ENCODE results near the gene PFN1.
A peak's percentile ranks its signal among the peaks of the same experiment; 100 is the strongest.
"Not testable (repeated sequence)": the region's sequence is repeated elsewhere in the genome, so short reads cannot be mapped to it uniquely, and the experiment has no call there.

PFN1 gene

GRCh38 chr17:4921320-4921719 is 27.0 kb downstream of the PFN1 start:
- TF ChIP-seq, protein P1, sequence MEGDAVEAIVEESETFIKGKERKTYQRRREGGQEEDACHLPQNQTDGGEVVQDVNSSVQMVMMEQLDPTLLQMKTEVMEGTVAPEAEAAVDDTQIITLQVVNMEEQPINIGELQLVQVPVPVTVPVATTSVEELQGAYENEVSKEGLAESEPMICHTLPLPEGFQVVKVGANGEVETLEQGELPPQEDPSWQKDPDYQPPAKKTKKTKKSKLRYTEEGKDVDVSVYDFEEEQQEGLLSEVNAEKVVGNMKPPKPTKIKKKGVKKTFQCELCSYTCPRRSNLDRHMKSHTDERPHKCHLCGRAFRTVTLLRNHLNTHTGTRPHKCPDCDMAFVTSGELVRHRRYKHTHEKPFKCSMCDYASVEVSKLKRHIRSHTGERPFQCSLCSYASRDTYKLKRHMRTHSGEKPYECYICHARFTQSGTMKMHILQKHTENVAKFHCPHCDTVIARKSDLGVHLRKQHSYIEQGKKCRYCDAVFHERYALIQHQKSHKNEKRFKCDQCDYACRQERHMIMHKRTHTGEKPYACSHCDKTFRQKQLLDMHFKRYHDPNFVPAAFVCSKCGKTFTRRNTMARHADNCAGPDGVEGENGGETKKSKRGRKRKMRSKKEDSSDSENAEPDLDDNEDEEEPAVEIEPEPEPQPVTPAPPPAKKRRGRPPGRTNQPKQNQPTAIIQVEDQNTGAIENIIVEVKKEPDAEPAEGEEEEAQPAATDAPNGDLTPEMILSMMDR (IDR thresholded peaks at IDR 0.05; ENCODE audit: borderline replicate concordance, insufficient read depth, low read depth, low read length): no peak
- H3K4me3 ChIP-seq (ENCODE audit: low read depth, low read length): no peak overlapping the region

DNA sequence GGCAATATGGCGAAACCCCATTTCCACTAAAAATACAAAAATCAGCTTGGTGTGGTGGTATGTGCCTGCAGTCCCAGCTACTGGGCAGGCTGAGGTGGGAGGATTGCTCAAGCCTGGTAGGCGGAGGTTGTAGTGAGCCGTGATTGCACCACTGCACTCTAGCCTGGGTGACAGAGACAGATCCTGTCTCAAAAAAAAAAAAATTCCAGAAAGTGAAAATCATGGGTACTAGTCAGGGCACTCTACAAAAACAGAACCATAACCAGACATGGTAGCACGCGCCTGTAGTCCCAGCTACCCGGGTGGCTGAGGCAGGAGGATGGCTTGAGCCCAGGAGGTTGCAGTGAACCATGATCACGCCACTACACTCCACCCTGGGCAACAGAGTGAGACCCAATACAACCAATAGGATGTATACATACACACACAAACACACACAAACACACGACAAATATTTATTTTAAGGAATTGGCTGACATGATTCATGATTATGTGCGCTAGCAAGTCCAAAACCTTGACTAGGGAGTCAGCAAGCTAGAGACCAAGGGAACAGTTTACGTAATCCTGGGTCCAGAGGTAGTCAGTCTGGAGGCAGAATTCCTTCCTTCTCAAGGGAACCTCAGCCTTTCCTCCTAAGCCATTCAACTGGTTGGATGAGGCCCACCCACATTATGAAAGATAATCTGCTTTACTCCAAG is 27.8 kb downstream of the PFN1 start:
- no peak overlapping the region for H3K4me3 ChIP-seq (ENCODE audit: low read depth, low read length)
- TF ChIP-seq, protein P1 (IDR thresholded peaks at IDR 0.05; ENCODE audit: borderline replicate concordance, insufficient read depth, low read depth, low read length): no peak

DNA sequence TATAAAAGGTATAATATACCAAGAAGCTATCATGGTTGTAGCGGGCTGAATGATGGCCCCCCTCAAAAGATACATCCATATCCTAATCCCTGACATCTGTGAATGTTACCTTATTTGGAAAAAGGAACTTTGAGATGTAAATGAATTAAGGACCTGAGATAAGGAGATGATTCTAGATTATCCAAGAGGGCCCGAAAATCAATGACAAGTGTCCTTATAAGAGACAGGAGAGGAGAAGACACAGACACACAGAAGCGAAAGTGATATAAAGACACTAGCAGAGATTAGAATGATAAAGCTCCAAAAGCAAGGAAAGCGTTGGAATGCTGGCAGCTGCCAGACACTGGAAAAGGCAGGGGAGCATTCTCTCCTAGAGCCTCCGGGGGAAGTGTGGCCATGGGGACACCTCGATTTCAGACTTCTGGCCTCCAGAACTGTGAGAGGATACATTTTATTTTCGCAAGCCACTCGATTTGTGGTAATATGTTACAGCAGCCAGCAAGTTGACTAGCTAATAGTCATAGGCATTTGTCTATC is 28.8 kb downstream of the PFN1 start:
- H3K4me3 ChIP-seq (ENCODE audit: low read depth, low read length): no peak overlapping the region
- TF ChIP-seq, protein P1 (IDR thresholded peaks at IDR 0.05; ENCODE audit: borderline replicate concordance, insufficient read depth, low read depth, low read length): no peak

DNA sequence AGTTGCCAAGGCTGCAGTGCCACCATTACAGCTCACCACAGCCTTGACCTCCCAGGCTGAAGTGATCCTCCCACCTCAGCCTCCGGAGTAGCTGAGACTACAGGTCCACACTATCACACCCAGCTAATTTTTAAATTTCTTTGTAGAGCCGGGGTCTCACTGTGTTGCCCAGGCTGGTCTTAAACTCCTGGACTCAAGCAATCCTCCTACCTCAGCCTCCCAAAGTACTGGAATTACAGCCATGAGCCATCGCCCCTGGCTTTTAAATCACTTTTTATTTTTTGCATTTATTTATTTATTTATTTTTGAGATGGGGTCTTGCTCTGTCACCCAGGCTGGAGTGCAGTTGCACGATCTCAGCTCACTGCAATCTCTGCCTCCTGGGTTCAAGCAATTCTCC is 33.8 kb downstream of the PFN1 start:
- H3K4me3 ChIP-seq (ENCODE audit: low read depth, low read length): not testable (repeated sequence)

- TF ChIP-seq, protein P1 (IDR thresholded peaks at IDR 0.05; ENCODE audit: borderline replicate concordance, insufficient read depth, low read depth, low read length): no peak
- no peak overlapping the region for H3K4me3 ChIP-seq (ENCODE audit: low read depth, low read length)
Observed at GRCh38 chr17:4913994-4914393, 34.3 kb downstream of the PFN1 start.

GRCh38 chr17:4908711-4909496 is 39.4 kb downstream of the PFN1 start:
- no peak overlapping the region for H3K4me3 ChIP-seq (ENCODE audit: low read depth, low read length)
- TF ChIP-seq, protein P1 (IDR thresholded peaks at IDR 0.05; ENCODE audit: borderline replicate concordance, insufficient read depth, low read depth, low read length): peak; percentile 80

- H3K4me3 ChIP-seq (ENCODE audit: low read depth, low read length): no peak overlapping the region
- TF ChIP-seq, protein P1 (IDR thresholded peaks at IDR 0.05; ENCODE audit: borderline replicate concordance, insufficient read depth, low read depth, low read length): no peak
Observed at GRCh38 chr17:4908301-4908700, 40.0 kb downstream of the PFN1 start.

- H3K4me3 ChIP-seq (ENCODE audit: low read depth, low read length): not testable (repeated sequence)
Observed at GRCh38 chr17:4906642-4907041, 41.7 kb downstream of the PFN1 start.

Measured in GM12875 (cell line).